Measurements from ENCODE around the gene HTRA1.

DNA sequence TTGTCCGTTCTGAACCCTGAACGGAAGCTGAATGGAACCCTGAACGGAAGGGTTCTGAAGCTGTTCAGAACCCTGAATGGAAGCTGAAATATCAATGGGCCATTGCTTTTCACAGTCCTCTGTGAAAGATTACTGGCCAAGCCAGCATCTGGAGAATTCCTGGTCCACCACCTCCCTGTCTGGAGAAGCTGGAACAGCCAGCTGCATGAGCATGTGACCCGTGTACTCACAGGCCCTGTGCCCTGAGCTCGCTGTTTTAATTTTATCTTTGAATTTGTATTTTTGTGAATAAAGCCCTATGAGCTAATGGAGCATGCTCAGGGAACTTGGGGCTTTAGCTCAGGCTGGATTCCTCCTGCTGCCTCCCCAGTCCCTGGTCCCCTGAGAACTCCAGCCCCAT is 37.2 kb downstream of the HTRA1 start:
- TF ChIP-seq, protein P1, sequence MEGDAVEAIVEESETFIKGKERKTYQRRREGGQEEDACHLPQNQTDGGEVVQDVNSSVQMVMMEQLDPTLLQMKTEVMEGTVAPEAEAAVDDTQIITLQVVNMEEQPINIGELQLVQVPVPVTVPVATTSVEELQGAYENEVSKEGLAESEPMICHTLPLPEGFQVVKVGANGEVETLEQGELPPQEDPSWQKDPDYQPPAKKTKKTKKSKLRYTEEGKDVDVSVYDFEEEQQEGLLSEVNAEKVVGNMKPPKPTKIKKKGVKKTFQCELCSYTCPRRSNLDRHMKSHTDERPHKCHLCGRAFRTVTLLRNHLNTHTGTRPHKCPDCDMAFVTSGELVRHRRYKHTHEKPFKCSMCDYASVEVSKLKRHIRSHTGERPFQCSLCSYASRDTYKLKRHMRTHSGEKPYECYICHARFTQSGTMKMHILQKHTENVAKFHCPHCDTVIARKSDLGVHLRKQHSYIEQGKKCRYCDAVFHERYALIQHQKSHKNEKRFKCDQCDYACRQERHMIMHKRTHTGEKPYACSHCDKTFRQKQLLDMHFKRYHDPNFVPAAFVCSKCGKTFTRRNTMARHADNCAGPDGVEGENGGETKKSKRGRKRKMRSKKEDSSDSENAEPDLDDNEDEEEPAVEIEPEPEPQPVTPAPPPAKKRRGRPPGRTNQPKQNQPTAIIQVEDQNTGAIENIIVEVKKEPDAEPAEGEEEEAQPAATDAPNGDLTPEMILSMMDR (IDR thresholded peaks at IDR 0.05) = no peak
- TF ChIP-seq POLR2AphosphoS5 (IDR thresholded peaks at IDR 0.05; ENCODE audit: low read depth, low read length) (no peak), TCF7L2 (IDR thresholded peaks at IDR 0.05; ENCODE audit: low read depth, low read length) (no peak), SIN3A (IDR thresholded peaks at IDR 0.05; ENCODE audit: borderline replicate concordance, insufficient read depth, low read depth, low read length) (no peak)
- TF ChIP-seq, protein P2, sequence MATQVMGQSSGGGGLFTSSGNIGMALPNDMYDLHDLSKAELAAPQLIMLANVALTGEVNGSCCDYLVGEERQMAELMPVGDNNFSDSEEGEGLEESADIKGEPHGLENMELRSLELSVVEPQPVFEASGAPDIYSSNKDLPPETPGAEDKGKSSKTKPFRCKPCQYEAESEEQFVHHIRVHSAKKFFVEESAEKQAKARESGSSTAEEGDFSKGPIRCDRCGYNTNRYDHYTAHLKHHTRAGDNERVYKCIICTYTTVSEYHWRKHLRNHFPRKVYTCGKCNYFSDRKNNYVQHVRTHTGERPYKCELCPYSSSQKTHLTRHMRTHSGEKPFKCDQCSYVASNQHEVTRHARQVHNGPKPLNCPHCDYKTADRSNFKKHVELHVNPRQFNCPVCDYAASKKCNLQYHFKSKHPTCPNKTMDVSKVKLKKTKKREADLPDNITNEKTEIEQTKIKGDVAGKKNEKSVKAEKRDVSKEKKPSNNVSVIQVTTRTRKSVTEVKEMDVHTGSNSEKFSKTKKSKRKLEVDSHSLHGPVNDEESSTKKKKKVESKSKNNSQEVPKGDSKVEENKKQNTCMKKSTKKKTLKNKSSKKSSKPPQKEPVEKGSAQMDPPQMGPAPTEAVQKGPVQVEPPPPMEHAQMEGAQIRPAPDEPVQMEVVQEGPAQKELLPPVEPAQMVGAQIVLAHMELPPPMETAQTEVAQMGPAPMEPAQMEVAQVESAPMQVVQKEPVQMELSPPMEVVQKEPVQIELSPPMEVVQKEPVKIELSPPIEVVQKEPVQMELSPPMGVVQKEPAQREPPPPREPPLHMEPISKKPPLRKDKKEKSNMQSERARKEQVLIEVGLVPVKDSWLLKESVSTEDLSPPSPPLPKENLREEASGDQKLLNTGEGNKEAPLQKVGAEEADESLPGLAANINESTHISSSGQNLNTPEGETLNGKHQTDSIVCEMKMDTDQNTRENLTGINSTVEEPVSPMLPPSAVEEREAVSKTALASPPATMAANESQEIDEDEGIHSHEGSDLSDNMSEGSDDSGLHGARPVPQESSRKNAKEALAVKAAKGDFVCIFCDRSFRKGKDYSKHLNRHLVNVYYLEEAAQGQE (IDR thresholded peaks at IDR 0.05; ENCODE audit: insufficient read depth in 1 of 2, low read depth in 2 of 2, low read length in 1 of 2) = no peak
